Effector memory CD8-positive, alpha-beta T cell (primary cell): Measurements from ENCODE around the gene RBM4.
"Not testable (repeated sequence)": the region's sequence is repeated elsewhere in the genome, so short reads cannot be mapped to it uniquely, and the experiment has no call there.

ENCODE experiments used
- ATAC-seq: fragments of 150-1000 bp; cut with Tn5 transposase; replicated peaks from 2 replicates; pipeline ENCODE4 v1.10.0; 2021; ENCODE audit warnings: mild to moderate bottlenecking, moderate library complexity
- DNase-seq, 3 experiments: peaks; one replicate each; pipeline ENCODE4 v3.0.0; 2021
- H3K27ac Mint-ChIP-seq, 2 donors: one replicate each; pipeline ENCODE4 v1.8.0; 2022; ENCODE audit warnings: mild to moderate bottlenecking in 2 of 2, mixed read lengths in 2 of 2, moderate library complexity in 2 of 2
- H3K27me3 Mint-ChIP-seq, 2 donors: one replicate each; pipeline ENCODE4 v1.8.0; 2022; ENCODE audit warnings: mixed read lengths in 2 of 2
- H3K36me3 Mint-ChIP-seq: one replicate; pipeline ENCODE4 v1.8.0; 2022; ENCODE audit warnings: mild to moderate bottlenecking, moderate library complexity, mixed read lengths; ENCODE audit not compliant: insufficient read depth
- H3K4me1 Mint-ChIP-seq, 2 donors: one replicate each; pipeline ENCODE4 v1.8.0; 2022; ENCODE audit warnings: low read depth in 2 of 2, mixed read lengths in 2 of 2
- H3K4me3 Mint-ChIP-seq, 2 donors: one replicate each; pipeline ENCODE4 v1.8.0; 2022; ENCODE audit warnings: mild to moderate bottlenecking in 2 of 2, mixed read lengths in 2 of 2, moderate library complexity in 2 of 2
- H3K9me3 Mint-ChIP-seq, 2 donors: one replicate each; pipeline ENCODE4 v1.8.0; 2022; ENCODE audit warnings: mixed read lengths in 2 of 2

Gene RBM4

DNA sequence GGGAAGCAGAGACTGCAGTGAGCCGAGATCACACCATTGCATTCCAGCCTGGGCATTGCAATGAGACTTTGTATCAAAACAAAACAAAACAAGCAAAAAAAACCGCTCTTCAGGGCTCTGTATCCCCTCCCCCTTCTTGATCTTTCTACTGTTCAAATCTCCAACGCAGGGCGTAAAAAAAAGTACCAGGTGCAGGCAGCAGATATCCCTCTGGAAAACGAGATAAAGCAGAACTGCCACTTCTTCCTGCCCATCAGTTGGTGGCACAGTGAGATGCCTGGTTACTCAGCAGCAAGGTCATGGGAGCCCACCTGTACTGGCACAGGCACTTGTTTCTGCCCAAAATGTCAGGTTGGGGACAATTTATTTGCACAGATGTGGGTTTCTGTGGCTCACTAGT lies 34.3 kb upstream of the RBM4 start:
- no peaks in the 10 kb centered on the region for H3K27me3 Mint-ChIP-seq
- ATAC-seq (no peak), DNase-seq (no peak)
- H3K36me3 Mint-ChIP-seq: peaks cover 10% of the 10 kb centered on the region
- H3K27ac Mint-ChIP-seq: peak overlapping the region in 1 of 2 donors; percentile 24
- H3K4me1 Mint-ChIP-seq: peaks cover 0 to 2% of the 10 kb centered on the region in 2 donors
- no peaks in the 10 kb centered on the region for H3K9me3 Mint-ChIP-seq
- no peak overlapping the region for H3K4me3 Mint-ChIP-seq

DNA sequence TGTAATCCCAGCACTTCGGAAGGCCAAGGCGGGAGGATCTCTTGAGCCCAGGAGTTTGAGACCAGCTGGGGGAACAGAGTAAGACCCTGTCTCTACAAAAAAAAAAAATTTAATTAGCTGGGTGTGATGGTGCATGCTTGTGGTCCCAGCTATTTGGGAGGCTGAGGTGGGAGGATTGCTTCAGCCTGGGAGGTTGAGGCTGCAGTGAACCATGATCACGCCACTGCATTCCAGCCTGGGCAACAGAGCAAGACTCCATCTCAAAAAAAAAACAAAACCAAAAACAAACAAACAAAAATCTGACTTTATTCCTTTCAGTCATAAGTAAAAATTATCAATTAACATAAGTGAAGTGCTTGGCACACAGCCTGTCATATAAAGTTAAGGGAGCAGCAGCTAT lies 31.9 kb upstream of the RBM4 start:
- not testable (repeated sequence) for DNase-seq, H3K27me3 Mint-ChIP-seq, H3K4me1 Mint-ChIP-seq, H3K9me3 Mint-ChIP-seq, H3K36me3 Mint-ChIP-seq, ATAC-seq, H3K4me3 Mint-ChIP-seq, H3K27ac Mint-ChIP-seq

GRCh38 chr11:66607126-66607834 lies 31.2 kb upstream of the RBM4 start:
- no peak for ATAC-seq
- DNase-seq: no peak
- H3K36me3 Mint-ChIP-seq: peaks cover 7% of the 10 kb centered on the region
- no peak overlapping the region for H3K27ac Mint-ChIP-seq
- H3K4me1 Mint-ChIP-seq: peaks cover 2 to 5% of the 10 kb centered on the region in 2 donors
- H3K4me3 Mint-ChIP-seq: no peak overlapping the region
- H3K27me3 Mint-ChIP-seq: no peaks in the 10 kb centered on the region
- no peaks in the 10 kb centered on the region for H3K9me3 Mint-ChIP-seq

DNA sequence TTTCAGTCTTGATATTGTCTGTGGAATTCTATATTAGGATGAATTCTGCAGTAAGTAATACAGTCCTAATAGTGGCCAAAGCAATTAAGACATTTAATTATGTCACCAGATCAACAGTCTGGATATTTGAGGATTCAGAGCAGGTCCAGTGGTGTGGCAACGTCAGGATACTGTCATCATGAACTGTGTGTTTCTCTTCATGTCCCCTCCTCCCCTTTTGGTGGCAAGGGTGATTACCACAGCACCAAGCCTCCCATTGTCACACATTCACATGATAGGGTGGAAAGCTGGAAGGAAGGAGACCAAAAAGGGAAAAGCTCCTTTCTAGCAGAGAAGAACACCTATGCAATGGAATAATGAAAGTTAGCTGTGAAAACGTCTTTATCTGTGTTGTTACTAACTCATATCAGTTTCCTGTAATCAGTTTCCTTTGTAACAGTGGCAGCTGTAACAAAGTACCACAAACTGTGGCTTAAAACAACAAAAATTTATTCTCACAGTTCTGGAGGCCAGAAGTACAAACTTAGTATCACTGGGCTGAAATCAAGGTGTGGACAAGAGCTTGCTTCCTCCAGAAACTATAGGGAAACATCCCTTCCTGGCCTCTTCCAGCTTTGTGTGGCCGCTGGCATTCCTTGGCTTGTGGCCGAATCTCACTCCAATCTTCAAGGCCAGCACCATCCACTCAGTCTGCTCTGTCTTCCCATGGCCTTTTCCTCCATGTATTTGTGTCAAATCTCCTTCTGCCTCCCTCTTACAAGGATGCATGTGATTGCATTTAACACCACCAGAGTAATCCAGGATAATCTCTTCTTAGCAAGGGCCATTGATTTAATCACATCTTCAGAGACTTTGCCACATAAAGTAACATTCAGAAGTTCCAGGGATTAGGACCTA lies 28.5 kb upstream of the RBM4 start:
- Mint-ChIP-seq H3K27ac (peak overlapping the region; percentile 44), H3K9me3 (no peaks in the 10 kb centered on the region), H3K4me1 (peaks cover 2 to 5% of the 10 kb centered on the region in 2 donors), H3K4me3 (no peak overlapping the region), H3K36me3 (peaks cover 5% of the 10 kb centered on the region), H3K27me3 (no peaks in the 10 kb centered on the region)
- DNase-seq: no peak
- peak; percentile 36 for ATAC-seq

GRCh38 chr11:66612458-66612857 lies 26.0 kb upstream of the RBM4 start:
- Mint-ChIP-seq H3K4me3 (no peak overlapping the region), H3K4me1 (peaks cover 17 to 25% of the 10 kb centered on the region in 2 donors), H3K9me3 (no peaks in the 10 kb centered on the region), H3K27me3 (no peaks in the 10 kb centered on the region), H3K27ac (no peak overlapping the region), H3K36me3 (peaks cover 14% of the 10 kb centered on the region)
- no peak for ATAC-seq
- no peak for DNase-seq

DNA sequence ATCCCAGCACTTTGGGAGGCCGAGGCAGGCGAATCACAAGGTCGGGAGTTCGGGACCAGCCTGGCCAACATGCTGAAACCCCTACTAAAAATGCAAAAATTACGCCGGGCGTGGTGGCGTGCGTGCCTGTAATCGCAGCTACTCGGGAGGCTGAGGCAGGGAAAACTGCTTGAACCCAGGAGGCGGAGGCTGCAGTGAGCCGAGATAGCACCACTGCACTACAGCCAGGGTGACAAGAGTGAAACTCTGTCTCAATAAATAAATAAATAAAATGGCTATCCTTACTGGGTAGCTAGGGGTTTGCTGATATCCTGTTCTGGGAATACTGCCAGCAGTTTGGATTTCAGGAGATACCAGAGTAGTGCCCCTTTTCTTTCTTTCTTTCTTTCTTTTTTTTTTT lies 24.4 kb upstream of the RBM4 start:
- ATAC-seq (no peak), DNase-seq (no peak)
- H3K4me3 Mint-ChIP-seq: no peak overlapping the region
- H3K9me3 Mint-ChIP-seq: no peaks in the 10 kb centered on the region
- H3K27me3 Mint-ChIP-seq: no peaks in the 10 kb centered on the region
- H3K36me3 Mint-ChIP-seq: peaks cover 30% of the 10 kb centered on the region
- peaks cover 33 to 41% of the 10 kb centered on the region in 2 donors for H3K4me1 Mint-ChIP-seq
- H3K27ac Mint-ChIP-seq: no peak overlapping the region

DNA sequence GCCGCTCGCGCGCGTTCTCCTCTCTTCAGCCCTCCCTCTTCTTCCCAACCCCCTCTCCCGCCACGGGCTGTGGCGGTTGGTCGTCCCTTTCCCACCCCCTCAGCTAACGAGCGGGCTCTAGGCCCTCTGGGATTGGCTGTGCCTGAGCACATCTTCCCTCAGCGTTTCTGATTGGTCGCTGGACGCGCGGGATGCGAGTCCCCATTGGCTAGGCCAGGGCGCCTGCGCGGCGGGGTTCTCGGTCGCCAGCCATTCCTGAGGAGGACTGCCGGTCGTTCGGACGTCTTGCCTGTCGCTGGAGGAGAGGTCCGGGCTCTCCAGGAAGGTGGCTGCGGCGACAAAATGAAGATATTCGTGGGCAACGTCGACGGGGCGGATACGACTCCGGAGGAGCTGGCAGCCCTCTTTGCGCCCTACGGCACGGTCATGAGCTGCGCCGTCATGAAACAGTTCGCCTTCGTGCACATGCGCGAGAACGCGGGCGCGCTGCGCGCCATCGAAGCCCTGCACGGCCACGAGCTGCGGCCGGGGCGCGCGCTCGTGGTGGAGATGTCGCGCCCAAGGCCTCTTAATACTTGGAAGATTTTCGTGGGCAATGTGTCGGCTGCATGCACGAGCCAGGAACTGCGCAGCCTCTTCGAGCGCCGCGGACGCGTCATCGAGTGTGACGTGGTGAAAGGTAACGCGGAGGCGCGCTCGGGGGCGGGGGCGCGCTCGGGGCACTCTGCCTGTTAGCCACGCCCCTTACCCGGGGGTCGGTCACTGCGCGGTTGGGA lies 21.9 kb upstream of the RBM4 start, which contains the start of gene RBM14:
TSS of gene RBM14 (plus strand) at position 252 of the 776 bp plus-strand sequence. CDS start at position 343, 91 bp downstream.
- no peaks in the 10 kb centered on the region for H3K27me3 Mint-ChIP-seq
- peaks cover 46 to 57% of the 10 kb centered on the region in 2 donors for H3K4me1 Mint-ChIP-seq
- no peaks in the 10 kb centered on the region for H3K9me3 Mint-ChIP-seq
- DNase-seq (peak; percentile 96 to 98 (median 97)), ATAC-seq (peak; percentile 80)
- H3K4me3 Mint-ChIP-seq: peak within 1 kb of the TSS; percentile 97 to 99
- peak within 1 kb of the TSS; percentile 98 to 100 for H3K27ac Mint-ChIP-seq
- peaks cover 52% of the 10 kb centered on the region for H3K36me3 Mint-ChIP-seq

GRCh38 chr11:66617155-66617834 lies 21.2 kb upstream of the RBM4 start:
- Mint-ChIP-seq H3K27ac (peak overlapping the region; percentile 98 to 100), H3K4me1 (peaks cover 52 to 64% of the 10 kb centered on the region in 2 donors), H3K27me3 (no peaks in the 10 kb centered on the region), H3K36me3 (peaks cover 59% of the 10 kb centered on the region), H3K4me3 (peak overlapping the region; percentile 97 to 99), H3K9me3 (no peaks in the 10 kb centered on the region)
- ATAC-seq (no peak), DNase-seq (peak in 1 of 3 experiments; percentile 24)

DNA sequence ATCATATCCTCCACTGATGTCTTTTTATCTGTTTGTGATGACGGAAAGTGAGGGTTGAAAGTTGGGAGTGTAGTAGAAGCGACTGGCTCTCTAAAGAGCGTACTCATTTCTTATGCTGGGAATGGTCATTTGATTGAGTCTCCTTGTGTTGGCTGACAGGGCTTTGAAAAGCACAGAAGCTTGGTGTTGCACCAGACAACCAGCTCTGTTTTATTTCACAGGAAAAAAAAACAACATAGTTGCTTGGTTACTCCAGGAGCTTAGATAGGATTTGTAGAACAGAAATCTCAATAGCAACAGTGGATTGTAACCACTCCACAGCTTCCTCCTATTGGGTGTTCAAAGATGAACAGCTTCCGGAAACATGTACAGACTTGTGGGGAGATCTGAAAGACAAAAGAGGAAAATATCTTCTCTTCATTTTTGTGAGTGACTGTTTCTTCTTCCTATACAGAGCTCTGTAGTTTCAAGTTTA lies 19.4 kb upstream of the RBM4 start:
- DNase-seq: peak; percentile 33 to 46 (median 34)
- H3K36me3 Mint-ChIP-seq: peaks cover 74% of the 10 kb centered on the region
- no peaks in the 10 kb centered on the region for H3K27me3 Mint-ChIP-seq
- H3K27ac Mint-ChIP-seq: peak overlapping the region; percentile 98 to 100
- peaks cover 70 to 82% of the 10 kb centered on the region in 2 donors for H3K4me1 Mint-ChIP-seq
- no peaks in the 10 kb centered on the region for H3K9me3 Mint-ChIP-seq
- peak overlapping the region; percentile 97 to 99 for H3K4me3 Mint-ChIP-seq
- ATAC-seq: peak; percentile 47

DNA sequence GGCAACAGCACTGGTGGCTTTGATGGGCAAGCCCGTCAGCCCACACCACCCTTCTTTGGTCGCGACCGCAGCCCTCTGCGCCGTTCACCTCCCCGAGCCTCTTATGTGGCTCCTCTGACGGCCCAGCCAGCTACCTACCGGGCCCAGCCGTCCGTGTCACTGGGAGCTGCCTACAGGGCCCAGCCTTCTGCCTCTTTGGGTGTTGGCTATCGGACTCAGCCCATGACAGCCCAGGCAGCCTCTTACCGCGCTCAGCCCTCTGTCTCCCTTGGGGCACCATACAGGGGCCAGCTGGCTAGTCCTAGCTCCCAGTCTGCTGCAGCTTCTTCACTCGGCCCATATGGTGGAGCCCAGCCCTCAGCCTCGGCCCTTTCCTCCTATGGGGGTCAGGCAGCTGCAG lies 14.1 kb upstream of the RBM4 start:
- Mint-ChIP-seq H3K27ac (peak overlapping the region in 1 of 2 donors; percentile 83), H3K4me1 (peaks cover 67 to 68% of the 10 kb centered on the region in 2 donors), H3K27me3 (no peaks in the 10 kb centered on the region), H3K36me3 (peaks cover 93% of the 10 kb centered on the region), H3K9me3 (no peaks in the 10 kb centered on the region), H3K4me3 (peak overlapping the region in 1 of 2 donors; percentile 27)
- ATAC-seq (no peak), DNase-seq (no peak)

- Mint-ChIP-seq H3K27ac (peak overlapping the region in 1 of 2 donors; percentile 83), H3K36me3 (peaks cover 93% of the 10 kb centered on the region), H3K4me1 (peaks cover 64 to 66% of the 10 kb centered on the region in 2 donors), H3K27me3 (no peaks in the 10 kb centered on the region), H3K4me3 (peak overlapping the region in 1 of 2 donors; percentile 27), H3K9me3 (no peaks in the 10 kb centered on the region)
- DNase-seq (no peak), ATAC-seq (no peak)
These were observed 13.3 kb upstream of the RBM4 start for GRCh38 chr11:66625041-66625751.

DNA sequence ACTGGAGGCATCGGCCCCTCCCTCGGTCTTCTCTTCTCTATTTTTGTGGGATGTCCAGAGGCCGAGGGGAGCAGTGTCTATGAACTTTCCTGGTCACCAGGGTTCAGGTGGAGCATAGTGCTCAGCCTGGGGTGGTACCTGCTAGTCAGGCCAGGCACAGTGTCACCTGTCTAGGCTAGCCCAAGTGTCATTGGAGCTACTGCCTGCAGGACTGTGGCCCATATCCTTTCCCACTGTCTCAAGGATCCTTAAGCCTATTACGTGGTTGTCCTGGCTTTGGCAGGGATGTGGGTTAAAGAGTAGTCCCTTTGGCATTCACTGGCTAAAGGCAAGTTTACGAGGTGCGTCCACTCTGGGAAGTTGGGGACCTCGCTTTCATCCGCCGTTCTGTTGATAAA lies 12.8 kb upstream of the RBM4 start:
- H3K4me1 Mint-ChIP-seq: peaks cover 62% of the 10 kb centered on the region in 2 donors
- DNase-seq (no peak), ATAC-seq (no peak)
- no peaks in the 10 kb centered on the region for H3K27me3 Mint-ChIP-seq
- H3K4me3 Mint-ChIP-seq: no peak overlapping the region
- no peaks in the 10 kb centered on the region for H3K9me3 Mint-ChIP-seq
- H3K27ac Mint-ChIP-seq: peak overlapping the region in 1 of 2 donors; percentile 83
- peaks cover 96% of the 10 kb centered on the region for H3K36me3 Mint-ChIP-seq
